HG03457 (cell line): ENCODE measurements around the gene DAAM1.

ENCODE experiments used
- ATAC-seq: cut with Tn5 transposase; IDR thresholded peaks from one replicate; pipeline ENCODE4 v1.9.1; 2021; ENCODE audit warnings: moderate number of reproducible peaks; ENCODE audit not compliant: unreplicated experiment

Gene DAAM1

DNA sequence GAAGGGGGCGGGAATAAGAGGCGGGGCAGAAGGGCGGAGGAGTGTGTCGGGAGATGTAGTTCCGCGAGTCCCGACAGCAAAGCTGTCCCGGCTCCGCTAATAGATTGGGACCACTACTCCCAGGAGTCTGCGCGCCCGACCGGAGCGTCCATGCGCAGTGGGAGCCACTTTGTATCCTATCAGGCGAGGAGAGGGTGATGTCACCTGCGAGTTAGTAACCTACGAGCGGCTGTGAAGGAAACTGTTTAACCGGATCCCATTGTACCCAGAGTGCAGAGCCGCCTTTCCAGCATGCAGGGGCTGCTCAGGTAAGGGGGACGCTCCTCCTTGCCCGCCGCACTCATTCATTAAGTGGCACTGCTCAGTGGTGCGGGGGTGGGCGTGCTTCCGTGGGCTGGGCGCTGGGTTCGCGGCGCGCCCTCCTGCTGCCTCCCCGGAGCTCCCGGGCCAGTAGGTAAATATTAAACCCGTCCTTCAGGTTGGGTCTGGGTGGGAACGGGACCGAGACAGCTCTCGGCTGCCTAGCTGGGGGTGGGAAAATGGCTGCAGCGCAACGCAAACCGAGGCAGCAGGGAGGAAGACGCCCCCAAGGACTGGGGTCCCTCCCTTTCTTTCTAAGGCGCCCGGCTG lies at the start of gene DAAM1:
DAAM1 (plus strand) TSS at position 207 of the 630 bp plus-strand sequence. CDS start 74,811 bp downstream, outside the sequence.
- peak; percentile 90 for ATAC-seq

DNA sequence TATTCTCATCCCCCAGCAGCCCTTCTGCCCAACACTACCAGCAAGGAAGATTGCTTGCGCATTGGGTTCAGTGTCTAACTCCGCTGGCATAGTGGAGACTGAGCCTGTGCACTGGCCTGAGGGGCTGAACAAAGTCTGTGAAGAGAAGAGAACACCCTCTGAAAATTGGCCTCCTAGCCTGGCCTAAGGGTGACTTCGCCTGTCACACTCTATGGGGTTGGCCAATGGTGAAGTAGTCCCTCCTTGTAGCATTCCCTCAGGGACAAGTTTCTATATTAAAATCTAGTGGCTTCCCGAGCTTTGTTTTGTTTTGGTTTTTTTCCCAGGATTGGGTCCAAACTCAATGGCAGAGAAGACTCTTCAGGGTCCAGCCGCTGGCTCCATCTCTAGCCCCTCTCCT lies 49.1 kb upstream of the DAAM1 start:
- ATAC-seq, result no peak

DNA sequence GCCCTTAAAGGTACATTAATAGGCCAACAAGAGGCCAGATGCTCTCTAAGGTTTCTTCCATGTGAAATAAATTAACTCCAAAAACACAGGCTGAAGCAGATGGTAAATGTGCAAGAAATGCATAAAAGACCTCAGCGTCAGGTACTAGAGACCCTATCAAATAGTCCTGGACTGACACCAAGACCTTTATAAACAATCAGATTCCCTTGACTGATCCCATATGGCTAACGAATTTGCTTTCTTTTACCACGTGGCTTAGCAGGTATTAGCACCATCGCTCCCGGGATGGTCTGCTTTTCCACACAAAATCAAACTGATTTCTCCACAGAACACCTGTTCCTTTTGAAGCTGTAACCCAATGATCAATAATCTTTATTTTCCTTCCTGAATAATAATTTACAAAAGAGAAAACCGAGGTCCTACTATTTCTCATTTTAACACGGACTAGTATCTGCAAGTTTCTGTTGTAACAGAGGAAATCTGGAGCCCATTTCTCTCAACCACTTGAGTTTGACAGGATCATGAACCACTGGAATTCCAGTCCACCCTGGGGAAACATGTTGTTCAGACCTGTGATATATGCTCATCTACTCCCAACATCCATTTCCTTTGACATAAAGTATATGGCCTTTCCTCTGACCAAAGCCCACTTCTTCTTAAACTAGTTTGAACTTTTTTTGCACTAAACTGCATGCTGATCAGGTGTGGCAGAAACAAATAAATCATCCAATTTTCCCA lies 48.2 kb upstream of the DAAM1 start:
- no peak for ATAC-seq

DNA sequence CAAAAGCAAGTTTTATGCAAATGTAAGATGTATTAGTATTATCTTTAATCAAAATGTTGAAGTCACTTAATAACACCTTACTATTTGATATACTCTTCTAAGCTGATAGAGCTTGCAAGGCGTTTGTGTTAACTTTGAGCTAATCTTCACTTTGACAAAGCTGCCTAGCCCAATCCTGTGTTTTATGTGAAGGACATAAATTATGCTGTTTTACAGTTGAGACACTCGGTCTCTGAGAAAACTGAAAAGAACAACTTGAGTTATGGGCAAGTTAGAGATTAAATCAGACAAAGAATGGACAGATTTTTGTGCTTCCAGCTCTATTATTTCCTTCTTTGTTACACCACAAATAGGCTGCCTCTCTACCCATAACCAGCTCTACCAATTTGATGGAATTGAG lies 42.0 kb upstream of the DAAM1 start:
- no peak for ATAC-seq

DNA sequence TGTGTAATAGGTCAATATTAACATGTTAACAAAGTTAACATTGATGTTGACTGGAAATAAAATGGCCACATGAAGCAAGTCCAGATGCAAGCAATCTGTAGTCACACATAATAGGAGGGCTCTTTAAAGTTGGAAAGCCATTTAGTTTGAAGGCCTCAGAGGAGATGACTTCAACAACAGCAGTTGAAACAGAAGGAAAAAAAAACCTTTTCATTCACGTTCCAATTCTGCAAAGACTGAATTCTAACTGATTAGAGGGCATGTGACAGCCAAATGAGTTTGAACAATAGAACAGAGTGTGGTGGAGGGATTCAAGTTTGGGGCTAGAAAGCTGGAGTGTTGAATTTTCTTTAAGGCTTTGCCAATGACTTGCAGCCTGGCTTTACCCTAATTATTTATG lies 41.5 kb upstream of the DAAM1 start:
- no peak for ATAC-seq

DNA sequence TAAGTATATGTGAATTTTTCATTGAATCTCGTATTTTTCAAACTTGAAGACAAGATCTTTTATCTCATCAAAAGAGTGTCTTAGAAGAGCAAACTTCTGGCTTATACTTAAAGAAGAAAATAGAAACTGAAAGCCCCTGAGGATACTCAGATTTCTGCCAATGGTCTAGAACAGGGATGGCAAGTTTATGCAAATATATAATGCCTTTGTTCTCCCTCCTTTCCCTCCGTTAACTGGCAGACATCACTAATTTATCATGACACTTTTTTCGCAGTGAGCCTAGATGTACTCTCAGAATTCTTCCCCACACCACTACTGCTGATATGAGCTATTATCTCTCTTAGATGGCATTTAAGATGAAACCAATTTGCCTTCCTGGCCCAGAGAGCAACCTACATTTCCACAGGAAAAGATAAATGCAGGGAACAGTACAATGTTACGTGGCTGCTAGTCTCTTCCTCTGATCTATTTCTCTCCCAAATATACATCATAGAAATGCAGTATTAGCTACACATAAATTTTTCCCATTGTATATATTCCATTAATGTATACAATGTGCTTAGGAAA lies 40.0 kb upstream of the DAAM1 start:
- ATAC-seq, result no peak

DNA sequence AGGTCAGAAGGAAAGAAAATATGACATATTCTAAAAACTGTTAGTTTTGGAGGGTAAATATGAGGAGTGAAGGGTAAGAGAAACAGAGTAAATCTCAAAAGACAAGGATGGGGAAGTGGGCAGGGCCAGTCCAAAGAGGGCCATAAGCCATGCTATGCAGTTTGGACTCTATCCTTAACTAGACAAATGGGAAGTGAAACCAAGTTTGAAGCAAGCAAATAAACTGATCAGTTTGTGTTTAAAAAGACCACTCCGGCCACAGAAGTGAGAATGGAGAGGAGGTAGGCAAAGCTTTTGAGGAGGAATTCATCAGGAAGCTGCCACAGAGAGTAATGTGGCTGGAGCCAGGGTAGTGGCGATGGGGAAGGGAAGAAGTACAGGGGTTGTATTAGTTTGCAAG lies 37.5 kb upstream of the DAAM1 start:
- no peak for ATAC-seq

DNA sequence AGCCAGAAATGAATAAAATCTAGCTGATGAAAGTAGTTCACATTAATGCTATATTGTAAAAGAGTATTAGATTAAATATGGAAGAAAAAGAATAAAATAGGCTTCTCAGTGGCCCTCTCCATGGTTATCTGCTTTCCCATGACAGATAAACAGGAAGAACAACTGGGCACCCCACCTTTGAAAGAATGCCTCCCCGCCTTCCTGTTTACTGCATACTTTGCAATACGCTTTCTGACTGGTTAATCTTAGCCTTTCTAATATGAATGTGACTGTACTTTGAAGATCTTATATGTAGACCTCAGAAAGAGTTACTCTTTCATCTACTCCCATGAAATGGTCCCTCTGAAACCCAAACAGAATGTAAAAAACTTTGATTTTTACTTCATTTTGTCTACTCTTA lies 34.1 kb upstream of the DAAM1 start:
- ATAC-seq, result no peak

DNA sequence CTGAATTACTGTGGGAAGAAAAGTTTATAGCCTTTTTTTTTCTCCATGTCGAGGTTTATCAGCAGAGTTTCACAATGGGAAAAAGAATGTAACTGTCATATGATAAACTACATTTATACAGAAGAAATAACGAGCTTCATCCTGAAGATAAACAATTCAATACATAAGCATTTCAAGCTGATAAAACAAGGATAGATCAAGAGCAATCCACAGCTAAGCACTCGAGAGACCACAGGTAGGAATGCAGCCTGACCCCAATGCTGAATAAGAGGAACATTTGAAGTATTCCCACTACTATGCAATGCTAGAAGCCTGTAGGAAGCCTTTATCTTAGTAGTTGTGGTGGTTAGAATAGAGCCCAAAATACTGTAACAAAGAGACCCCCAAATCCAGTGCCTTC lies 32.6 kb upstream of the DAAM1 start:
- ATAC-seq, result no peak

DNA sequence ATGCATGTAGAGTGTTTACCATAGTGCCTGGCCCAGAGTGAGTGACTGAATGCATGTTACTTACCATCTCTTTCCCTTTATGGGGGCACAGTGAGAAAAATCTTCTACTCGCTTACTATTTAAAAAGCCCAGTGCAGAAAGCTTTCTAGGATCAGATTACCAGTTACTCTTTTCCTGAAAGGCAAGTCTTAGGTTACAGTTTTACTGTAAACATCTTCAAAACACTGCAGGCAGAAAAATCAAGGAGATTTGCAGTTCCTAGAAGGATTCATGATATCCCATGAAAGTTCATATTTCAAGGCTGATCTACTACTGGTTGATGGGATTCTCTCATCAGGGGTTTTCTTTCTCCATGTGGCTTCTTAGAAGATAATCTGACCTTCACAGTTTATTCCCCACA lies 29.3 kb upstream of the DAAM1 start:
- no peak for ATAC-seq

DNA sequence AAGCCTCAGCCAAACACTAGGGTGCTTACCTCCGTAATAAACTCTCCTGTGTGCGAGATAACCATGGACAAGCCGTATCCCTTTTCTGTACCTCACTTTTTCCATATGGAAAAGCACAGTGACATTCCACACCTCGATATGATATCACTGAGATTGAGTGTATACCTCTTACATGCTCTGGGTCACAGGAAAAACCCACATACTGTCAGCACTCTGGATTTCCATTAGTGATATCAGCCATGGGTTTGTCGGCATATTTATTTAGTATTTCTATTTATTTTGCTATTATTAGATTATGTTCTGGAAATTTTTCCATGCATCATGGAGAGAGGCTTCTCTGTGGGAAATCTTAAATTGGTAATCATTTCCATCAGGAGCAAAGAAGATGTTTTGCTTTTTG lies 28.0 kb upstream of the DAAM1 start:
- ATAC-seq, result no peak

DNA sequence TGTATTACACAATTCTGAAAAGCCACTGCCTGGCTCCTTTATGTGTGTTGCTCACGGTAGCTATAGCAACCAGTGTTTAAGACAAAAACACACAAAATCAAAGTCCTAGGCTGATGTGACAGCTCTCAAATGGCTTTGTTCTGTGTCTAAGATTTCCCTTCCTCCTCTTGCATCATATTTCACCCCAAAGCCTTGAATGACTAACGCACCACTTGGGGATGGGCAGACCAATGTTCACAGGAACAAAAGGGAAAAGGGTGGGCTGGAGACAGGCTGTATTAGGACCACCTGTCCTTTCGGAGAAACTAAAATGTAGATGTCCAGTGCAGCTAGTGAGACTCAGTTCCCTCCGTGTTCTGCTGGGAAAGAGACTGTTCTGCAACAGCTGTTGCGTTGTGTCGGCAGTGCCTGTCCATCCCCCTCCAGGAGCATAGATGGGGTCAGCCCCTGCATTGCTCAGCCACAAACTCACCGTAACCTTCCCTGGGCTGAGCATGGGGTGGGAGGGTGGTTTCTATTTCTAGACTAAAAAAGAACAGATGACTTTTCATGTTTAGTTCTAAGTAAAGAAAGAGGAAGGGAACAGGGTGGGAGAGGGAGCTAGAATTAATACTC lies 26.8 kb upstream of the DAAM1 start:
- ATAC-seq, result no peak

DNA sequence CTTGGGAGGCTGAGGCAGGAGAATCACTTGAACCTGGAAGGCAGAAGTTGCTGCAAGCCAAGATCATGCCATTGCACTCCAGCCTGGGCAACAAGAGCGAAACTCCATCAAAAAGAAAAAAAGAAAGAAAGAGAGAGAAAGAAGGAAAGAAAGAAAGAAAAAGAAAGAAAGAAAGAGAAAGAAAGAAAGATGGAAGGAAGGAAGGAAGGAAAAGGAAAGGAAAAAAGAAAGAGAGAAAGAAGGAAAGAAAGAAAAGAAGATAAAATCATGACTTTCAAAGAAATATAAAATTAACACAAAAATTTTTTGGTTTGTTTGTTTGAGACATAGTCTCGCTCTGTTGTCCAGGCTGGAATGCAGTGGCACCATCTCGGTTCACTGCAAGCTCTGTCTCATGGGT lies 22.2 kb upstream of the DAAM1 start:
- ATAC-seq, result no peak

DNA sequence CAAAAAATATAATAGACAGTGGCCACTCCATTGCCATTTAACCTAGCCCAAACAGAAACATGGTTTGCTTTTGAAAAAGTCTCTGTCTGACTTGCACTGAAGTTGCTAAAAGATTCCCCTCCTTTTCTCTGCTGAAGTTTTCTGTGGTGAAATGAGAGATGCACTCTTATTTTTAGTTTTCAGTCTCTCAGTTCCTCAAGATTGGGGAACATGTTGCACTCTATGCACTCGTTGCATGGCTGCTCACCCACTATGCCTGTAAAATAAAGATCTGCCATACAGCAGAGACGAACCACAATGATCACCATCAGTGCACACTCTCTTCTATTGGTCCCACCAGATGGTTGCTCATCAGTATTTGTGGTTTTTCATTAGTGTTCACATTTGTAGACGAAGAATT lies 13.1 kb upstream of the DAAM1 start:
- peak; percentile 81 for ATAC-seq

DNA sequence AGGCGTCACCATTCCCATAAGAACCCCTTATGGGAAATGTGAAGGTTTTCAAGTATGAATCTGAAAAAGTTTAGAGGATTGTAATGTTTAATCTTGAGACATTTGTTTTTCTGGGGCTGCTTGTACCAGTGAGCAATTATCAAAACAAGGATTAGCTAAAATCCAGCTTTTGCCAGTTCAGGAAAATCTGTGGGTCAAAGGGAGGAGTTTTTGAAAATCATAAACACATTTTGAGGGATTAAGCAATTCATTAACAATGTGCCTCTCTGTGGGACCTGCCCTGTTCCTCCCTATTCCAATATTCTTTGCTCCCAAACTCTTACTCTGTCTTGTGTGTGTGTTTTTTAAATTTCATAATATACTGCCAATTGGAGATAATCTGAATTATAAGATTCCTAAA lies 11.7 kb upstream of the DAAM1 start:
- ATAC-seq, result no peak

DNA sequence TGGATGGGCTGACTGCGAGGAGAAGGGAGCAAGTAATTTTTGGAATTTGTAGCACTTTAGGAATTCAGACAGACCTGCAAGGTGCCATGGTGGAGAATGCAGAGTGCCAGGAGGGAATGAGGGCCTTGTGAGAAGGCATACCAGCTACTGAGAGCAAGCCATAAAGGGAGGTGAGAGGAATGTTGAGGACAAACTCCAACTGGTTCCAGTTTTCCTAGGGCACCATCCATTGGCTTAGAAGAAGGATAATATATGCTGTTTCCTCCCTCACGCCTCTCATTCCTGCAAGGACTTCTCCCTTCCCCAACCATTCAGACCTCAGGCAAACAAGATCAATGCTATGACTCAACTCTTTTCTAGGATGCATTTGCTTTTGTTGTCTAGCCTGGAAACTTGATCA lies 11.2 kb upstream of the DAAM1 start:
- no peak for ATAC-seq

DNA sequence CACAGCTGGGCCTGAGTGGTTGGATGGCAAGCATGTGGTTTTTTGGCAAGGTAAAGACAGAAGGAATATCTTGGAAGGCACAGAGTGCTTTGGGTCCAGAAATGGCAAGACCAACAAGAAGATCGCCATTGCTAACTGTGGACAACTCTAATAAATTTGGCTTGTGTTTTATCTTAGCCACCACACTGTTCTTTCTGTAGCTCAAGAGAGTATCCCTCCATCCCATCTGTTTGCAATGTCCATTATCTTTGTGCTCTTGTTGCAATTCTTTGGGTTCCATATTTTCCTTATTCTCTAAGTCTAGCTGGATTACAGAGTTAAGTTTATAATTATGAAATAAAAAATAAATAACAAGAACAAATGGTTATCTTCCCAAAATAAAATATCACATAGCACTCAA lies 6.7 kb upstream of the DAAM1 start:
- ATAC-seq, result no peak

DNA sequence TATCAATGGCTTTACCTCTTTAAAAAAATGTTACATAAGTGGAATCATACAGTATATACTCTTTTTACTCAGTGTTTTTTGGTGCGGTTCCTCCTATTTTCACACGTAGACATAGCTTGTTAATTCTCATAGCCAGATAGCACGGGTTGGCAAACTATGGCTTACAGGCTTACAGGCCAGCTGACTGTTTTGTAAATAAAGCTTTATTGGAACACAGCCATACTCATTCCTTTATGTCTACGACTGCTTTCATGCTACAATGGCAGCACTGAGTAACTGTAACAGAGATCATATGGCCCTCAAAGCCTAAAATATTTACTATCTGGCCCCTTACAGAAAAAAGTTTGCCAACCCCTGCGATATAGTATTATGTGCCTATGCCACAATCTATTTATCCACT lies 5.8 kb upstream of the DAAM1 start:
- ATAC-seq, result no peak

DNA sequence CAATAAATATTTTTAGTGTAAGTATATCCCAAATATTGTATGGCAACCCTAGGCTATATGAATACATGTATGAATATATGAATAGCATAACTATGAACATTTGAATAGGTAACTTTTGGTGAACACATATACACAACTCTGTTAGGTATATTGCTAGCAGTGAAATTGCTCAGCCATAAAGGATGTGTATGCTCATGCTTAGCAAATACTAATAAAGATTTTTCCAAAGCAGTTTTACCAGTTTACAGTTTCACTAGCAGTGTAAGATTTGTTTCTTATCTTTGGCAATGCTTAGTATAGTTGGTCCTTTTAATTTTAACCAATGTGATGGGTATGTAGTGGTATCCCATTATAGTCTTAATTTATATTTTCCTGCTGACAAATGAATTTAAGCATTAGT lies 5.3 kb upstream of the DAAM1 start:
- ATAC-seq, result no peak

DNA sequence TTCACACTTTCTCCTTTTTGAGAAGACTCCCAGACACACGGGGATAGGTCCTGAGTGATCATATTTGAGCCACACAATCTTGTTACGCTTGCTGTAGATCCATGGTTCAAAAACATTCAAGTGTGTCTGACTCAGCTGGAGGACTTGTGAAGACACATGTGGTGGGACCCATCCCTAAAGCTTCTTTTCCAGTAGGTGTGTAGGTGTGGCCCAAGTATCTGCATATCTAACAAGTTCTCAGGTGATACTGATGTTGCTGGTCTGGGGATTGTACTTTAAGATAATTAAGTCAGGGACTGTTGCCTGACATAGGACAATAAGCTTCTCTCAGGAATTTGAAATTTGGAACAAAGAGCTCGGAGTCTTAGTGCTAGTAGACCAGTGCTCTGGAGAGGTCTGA lies 4.1 kb upstream of the DAAM1 start:
- no peak for ATAC-seq

DNA sequence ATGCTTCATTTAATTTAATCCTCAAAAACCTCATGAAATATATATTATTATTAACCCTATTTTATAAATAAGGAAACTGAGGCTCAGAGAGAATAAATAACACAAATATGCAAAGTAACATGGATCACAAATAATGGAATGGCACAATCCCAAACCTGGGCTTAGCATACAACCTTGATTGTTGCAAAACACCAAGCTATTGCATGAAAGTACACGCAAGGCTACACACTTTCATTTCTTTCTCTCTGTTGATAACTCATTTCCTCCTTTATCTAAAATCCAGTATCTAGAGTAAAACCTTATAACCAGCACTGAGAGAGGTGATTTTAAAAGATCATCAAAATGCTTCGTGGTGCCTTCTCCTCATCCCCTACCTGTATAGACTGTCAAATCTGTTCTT lies 2.8 kb upstream of the DAAM1 start:
- no peak for ATAC-seq

DNA sequence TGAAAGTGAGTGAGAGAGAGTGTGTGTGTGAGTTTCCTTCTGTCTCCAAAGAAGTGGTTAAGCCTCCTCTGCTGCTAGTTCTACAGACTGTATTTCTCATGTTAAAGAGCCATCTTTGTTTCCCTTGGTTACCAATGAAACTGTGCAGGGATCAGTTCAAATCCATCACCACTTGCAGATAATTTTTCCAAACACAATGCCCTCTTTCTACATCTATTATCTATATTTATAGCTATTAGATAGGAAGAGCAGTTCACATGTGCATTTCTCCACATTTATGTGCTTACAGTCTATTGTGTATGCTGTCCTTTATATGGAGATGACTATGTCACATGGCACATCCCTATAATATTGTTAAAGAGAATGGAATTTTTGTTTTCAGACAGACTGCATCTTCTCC lies 2.2 kb upstream of the DAAM1 start:
- ATAC-seq, result no peak
